Femur (tissue), 1 donor: Measurements from ENCODE around the gene PYDC1.
"Not testable (repeated sequence)": the region's sequence is repeated elsewhere in the genome, so short reads cannot be mapped to it uniquely, and the experiment has no call there.

Experiments
- DNase-seq: peaks from one replicate; pipeline ENCODE4 v3.0.0-alpha.2; 2017

PYDC1 gene

DNA sequence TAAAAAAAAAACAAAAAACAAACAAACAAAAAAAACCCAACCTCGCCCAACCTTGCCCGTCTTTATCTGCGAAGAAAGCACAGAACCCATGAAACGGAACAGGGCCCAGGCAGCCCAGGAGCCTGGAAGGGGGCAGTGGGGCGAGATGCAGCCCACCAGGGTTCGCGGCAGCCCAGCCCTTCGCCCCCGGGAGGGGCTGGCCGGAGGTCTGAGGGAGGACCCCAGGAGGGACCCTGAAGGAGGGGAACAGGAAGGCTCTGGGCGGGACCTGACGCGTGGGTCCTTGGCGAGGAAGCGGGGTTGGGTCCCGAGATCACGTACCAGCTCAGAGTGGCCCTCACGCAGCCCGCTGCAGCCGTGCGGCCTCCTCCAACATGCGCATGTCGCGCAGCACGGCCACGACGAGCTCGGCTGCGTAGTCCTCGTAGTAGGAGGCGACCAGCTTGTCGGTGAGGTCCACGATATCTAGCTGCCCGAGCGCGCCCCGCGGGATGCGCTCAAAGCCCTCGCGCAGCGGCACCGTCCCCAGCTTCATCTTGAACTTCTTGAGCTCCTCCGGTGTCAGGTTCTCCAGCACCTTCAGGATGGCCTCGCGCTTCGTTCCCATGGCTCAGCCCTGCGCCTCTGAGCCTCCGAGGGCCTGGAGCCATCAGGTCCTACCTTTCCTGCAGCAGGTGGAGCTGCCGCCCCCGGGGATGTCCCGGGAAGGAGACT, at the start of gene PYDC1:
TSS of gene PYDC1 (minus strand) at position 714 of the 714 bp plus-strand sequence. CDS start at position 607, 107 bp downstream.
- no peak for DNase-seq

DNA sequence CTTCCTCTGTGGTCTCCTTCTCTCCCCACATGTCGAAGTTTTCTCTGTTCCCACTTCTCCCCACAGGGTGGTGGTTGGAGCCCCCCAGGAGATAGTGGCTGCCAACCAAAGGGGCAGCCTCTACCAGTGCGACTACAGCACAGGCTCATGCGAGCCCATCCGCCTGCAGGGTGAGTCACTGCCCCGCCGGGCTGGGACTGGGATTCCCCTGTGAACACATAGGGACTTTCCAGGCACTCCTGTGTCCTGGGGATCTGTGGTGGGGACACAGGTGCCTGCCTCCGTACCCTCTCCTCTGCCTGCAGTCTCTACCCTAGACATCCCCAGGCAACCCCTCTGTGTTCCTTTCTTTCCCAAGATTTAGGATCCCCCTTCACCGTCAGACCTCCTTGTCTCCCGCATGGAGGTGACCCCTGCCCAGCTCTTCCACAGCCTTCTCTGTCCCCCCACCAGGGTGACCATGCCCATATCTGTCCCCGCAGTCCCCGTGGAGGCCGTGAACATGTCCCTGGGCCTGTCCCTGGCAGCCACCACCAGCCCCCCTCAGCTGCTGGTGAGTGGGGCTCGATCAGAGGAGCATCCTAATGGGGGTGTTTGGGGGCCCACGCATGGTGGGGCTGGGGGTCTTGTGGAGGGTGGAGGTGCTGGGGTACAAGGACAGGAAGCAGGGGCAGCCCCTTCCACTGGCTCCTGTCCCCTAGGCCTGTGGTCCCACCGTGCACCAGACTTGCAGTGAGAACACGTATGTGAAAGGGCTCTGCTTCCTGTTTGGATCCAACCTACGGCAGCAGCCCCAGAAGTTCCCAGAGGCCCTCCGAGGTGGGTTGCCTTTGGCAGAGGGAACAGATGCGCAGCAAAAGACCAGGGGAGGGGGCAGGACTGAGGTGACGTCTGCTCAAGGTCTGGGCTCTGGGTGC, 48.7 kb upstream of the PYDC1 start:
- no peak for DNase-seq

DNA sequence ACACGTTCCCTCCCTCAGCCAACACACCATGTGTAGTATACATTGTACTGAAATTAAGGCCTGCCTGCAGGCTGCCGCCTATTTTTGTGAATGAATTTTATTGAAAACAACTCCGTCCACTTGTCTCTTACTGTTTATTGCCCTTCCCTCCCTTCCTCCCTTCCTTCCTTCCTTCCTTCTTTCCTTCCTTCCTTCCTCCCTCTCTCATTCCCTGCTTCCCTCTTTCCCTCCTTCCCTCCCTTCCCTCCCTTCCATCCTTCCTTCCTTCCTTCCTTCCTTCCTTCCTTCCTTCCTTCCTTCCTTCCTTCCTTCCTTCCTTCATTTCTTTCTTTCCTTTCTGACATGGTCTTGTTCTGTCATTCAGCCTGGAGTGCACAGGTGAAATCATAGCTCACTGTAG, 45.1 kb upstream of the PYDC1 start:
- no peak for DNase-seq

DNA sequence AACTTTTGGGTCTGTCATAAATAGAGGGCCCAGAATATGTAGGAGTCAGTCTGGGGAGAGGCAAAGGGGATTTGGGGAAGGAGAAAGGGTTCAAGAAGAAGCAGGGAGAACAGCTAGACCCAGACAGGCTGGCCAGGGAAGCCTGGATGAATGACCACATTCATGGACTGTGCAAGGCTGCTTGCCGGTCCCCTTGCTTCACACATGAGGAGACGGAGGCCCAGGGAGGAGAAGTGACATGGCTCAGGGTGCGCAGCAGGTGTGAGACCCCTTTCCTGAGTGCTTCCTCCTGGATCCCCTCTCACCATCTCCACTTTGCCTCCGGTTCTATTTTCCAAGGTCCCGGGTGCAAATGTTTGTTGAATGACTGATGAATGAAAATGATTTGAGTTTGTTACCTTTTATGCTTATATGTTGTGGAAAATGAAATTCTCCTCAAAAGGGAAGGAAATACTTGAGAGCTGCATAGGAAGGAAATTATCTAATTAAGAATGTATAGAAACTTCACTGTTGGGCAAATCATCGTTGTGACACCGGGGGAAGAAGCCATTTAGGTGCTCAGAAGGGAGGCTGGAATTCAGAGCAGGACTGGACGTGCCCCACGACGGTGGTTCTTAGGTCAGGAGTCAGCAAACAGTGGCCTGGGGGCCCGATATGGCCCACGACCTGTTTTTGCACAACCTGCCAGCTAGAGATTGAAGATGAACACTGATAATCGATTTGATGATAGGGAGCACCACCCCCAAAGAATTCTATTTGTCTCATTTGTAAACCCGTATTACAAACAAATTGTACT, 43.4 kb upstream of the PYDC1 start:
- no peak for DNase-seq

DNA sequence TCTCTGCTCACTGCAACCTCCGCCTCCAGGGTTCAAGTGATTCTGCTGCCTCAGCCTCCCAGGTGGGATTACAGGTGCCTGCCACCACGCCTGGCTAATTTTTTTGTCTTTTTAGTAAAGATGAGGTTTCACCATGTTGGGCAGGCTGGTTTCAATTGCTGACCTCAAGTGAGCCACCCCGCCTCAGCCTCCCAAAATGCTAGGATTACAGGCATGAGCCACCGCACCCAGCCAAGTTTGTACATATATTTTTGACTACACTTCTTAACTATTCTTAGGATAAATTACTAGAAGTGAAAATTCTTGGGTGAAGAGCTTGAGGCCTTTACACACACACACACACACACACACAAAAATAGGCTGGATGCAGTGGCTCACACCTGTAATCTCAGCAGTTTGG, 41.4 kb upstream of the PYDC1 start:
- no peak for DNase-seq

DNA sequence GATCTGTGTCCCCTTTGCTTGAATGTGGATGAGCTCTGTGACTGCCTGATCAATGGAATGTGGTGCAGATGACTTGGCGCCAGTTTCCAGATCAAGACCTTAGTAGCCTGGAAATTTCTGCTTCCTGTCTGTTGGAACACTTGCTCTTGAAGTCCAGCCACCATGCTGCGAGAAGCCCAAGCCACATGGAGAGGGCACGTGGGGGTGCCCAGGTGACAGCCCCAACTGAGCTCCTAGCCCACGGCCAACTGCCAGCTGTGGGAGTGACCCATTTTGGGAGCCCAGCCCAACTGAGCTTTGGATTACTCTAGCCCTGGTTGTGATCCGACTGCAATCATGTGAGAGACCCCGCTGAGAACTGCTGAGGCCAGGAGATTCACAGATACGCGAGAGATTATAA, 39.5 kb upstream of the PYDC1 start:
- DNase-seq: no peak

DNA sequence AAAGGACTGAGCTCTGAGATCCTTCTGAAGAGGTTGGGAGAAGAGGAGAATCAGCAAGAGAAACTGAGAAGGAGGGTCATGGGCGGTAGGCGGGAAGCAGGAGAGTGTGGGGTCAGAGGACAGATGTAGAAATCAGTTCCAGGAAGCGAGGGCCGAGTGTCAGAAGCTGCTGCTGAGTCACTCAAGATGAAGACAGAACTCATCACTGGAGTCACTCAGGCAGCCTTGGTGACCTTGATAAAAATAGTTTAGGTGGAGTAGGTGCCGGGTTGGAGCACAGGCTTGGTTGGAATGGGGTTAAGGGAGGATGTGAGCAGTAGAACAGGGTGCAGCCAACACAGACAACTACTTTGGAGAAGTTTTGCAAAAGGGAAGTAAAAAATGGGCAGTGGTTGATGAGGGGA, 36.7 kb upstream of the PYDC1 start:
- no peak for DNase-seq

DNA sequence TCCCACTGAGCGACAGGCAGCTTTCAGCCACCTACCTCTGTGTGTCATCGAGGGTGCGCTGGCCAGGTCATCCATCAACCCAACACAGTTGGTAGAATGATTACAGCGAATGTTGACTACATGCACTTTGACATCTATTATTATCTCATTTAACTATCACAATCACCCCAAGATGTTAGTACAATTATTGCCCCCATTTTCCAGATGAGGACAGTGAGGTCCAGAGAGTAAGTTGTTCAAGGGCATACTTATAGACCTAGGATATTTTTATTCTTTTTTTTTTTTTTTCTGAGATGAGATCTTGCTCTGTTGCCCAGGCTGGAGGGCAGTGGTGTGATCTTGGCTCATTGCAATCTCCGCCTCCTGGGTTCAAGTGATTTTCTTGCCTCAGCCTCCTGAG, 34.5 kb upstream of the PYDC1 start:
- DNase-seq: no peak

DNA sequence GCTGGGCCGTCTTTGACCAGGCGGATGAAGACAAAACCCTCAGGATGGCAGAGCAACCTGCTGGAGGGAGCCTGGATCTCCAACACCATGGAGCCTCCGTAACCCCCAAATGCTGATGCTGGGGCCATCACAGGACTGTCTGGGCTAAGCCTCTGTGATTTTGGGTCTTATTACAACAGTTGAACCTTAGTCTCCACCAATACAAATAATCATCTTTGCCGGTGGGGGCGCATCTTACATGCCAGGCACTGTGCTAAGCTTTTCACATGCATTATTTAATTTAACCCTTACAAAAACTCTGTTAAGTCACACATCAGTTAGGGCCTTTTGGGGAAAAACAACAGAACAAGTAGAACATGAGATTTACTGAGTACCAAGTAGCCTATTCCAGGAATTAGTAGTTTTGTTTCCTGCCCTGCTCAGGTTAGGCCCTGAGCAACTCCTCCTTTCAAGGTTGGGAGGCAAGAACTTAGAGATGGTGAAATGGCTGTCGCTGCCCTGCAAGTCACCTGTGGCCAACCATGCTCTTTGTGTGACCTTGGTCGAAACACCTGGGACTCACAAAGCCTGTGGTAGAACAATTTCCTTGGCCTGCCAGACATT, 33.9 kb upstream of the PYDC1 start:
- no peak for DNase-seq

DNA sequence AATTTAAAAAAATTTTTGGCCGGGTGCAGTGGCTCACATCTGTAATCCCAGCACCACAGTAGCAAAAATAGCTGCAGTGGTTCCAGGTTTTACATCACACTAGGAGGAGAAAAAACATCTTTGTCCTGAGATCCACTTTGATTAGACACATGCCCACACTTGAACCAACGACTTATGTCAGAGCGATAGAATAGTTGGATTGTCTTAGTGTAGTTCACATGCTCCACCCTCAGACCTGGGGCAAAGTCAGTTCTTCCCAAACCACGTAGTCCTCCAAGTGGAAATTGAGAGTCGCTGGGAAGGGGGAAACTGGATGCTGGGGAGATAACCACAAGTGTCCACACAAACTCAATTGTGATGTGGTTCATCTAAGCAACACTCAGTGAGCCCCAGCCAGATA, 31.4 kb upstream of the PYDC1 start:
- no peak for DNase-seq

DNA sequence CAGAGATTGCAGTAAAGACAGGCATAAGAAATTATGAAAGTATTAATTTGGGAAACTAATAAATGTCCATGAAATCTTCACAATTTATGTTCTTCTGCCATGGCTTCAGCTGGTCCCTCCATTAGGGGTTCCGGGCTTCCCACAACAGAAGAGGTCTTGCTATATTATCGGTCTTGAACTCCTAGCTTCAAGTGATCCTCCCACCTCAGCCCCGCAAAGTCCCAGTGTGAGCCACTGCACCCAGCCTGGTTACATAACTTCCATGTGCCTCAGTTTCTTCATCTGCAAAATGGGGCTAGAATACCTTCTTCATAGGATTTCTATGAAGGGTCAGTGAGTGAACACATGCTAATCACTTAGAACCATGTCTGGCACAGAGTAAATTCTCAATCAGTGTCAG, 29.4 kb upstream of the PYDC1 start:
- DNase-seq: no peak

DNA sequence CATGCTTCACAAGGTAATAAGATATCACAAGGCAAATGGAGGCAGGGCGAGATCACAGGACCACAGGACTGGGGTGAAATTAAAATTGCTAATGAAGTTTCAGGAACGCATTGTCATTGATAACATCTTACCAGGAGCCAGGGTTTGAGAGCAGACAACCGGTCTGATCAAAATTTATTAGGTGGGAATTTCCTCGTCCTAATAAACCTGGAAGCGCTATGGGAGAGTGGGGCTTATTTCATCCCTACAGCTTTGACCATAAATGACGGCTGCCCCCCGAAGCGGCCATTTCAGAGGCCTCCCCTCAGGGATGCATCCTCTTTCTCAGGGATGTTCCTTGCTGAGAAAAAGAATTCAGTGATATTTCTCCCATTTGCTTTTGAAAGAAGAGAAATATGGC, 28.7 kb upstream of the PYDC1 start:
- not testable (repeated sequence) for DNase-seq

DNA sequence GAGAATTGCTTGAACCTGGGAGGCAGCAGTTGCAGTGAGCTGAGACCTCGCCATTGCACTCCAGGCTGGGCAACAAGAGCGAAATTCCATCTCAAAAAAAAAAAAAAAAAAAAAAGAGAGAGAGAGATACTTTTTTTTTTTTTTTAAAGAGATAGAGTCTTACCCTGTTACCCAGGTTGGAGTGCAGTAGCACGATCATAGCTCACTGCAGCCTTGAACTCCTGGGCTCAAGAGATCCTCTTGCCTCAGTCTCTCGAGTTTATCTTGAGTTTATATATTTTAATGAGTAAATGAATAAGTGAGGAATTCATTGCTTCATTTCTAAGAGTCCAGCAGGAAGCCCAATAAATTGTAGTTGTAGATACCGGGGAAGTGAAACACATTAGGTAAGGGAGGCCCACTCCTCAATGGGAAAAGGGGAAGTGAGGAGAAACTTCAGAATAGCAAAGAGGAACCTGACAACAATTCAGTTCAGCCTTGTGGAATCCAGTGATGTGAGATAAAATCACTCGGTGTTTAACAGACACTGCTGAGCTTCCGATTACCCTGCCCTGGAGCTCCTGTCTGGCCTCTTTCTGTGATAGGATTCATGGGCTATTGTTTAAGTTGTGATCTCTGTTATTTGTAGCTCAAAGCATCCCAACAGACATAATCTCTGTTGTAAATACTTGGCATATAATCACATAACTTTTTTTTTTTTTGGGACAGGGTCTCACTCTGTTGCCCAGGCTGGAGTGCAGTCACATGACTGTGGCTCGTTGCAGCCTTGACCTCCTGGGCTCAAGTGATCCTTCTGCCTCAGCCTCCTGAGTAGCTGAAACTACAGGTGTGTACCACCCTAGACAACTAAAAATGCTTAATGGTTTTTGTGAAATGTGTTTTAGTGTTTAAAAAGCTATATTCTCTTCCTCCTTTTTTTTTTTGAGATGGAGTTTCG, 27.1 kb upstream of the PYDC1 start:
- no peak for DNase-seq

DNA sequence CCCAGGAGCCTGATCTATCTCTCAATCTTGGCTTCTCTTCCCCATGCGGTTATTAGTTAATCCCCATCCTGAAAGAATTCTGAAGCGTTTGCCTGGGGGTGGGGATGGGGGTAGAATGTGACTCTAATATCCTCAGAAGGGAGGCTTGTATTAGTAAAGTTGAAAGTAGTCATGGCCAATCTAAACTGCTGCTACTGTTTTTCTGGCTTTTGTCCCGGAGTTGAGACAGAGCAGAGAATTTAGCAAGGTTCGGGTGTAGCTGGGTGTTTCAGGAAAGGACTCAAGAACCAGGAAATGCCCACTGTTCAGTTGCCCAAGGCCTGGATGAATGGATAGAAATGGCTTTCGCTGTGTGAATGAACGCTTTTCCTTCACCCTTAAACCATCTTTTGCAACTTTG, 25.3 kb upstream of the PYDC1 start:
- DNase-seq: no peak

DNA sequence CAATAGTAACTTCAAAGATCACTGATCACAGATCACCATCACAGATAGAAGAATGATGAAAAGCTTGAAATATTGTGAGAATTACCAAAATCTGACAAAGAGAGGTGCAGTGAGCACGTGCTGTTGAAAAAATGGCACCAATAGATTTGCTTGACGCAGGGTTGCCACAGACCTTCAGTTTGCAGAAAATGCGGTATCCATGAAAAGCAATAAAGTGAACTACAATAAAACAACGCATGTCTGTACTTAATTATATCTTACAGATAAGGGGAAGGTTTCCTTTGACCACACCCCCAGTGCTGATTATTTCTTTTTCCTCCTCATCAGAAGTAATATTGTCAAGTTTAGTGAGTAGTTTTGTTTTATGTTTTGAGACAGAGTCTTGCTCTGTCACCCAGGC, 21.1 kb upstream of the PYDC1 start:
- no peak for DNase-seq

DNA sequence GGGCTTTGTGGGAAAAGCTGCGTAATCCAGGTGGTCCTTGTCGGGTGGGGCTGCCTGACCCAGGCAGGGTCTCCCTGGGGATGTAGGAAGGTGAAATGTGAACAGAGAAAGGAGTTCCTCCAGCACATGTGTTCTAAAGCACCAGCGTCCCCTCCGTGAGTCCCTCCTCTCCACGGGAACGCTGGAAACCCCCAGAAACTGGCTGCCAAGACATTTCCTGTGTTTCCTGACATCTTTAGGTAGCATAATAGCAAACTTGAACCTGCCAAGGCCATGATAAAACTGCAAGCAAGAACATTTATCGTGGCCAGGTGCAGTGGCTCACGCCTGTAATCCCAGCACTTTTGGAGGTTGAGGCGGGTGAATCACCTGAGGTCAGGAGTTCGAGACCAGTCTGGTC, 12.6 kb upstream of the PYDC1 start:
- no peak for DNase-seq

DNA sequence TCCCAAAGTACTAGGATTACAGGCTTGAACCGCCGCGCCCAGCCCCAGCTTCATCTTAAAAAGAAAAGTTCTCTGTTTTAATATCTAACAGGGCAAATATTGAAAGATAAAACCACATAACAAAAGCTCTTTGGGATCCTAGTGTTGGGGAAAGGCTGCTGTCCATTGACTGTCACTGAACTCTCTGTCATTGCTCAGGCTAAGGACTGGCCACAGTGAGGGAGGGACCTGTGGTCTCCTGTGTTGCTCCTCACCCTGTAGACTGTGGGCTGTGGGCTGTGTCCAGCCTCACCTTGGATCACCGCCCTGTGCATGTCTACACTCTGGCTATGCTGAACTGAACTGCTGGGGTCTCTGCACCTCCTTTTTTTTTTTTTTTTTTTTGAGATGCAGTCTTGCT, 11.3 kb upstream of the PYDC1 start:
- DNase-seq: no peak

DNA sequence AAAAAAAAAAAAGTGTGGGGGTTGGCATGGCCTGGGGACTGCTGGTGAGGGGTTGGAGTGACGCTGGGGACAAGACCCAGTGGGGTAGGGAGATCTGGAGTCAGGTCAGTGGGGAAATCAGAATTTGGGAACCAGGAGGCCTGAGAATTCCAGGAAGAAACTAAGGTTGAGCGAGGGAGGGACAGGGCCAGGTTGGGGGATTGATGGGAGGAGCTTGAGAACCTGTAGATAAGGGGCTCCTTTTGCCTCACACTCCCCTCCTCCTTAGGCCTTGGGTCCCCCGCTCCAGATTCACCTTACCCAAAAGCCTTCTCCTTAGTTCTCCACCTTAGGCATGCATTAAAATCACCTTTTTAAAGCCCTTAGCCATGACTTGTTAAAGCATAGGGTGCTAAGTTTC, 8.3 kb upstream of the PYDC1 start:
- DNase-seq: no peak

DNA sequence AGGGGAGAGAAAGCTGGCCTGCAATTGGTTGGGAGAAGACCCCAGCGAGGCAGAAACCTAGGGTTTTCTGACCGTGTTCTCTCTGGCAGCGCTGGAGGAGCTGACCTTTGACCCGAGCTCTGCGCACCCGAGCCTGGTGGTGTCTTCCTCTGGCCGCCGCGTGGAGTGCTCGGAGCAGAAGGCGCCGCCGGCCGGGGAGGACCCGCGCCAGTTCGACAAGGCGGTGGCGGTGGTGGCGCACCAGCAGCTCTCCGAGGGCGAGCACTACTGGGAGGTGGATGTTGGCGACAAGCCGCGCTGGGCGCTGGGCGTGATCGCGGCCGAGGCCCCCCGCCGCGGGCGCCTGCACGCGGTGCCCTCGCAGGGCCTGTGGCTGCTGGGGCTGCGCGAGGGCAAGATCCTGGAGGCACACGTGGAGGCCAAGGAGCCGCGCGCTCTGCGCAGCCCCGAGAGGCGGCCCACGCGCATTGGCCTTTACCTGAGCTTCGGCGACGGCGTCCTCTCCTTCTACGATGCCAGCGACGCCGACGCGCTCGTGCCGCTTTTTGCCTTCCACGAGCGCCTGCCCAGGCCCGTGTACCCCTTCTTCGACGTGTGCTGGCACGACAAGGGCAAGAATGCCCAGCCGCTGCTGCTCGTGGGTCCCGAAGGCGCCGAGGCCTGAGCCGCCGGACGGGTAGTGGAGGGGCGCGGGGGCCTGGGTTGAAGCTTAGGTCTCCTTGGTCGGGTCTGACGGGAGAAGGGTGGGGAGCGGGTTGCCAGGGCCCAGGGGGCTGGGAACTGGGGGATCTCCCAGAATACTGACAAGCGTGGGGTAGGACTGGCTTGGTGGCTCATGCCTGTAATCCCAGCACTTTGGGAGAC, 7.4 kb upstream of the PYDC1 start:
- DNase-seq: no peak

DNA sequence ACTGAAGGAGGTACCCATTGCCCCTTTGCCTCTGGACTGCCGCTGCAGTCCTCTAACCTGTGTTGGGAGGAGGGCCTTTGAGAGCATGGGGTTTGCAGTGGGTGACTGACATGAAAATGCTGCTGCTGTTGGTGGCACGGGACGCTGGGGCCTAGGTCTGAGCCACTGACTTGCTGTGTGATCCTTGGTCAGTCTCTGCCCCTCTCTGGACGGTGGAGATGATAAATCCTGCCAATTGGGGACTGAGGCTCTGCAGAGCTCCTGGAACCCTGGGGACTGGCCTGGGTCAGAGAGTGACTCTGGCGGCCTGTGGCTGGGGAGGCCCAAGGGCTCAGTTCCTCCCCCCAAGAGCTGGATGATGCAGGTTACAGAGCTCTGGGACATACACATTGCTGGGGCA, 6.1 kb upstream of the PYDC1 start:
- no peak for DNase-seq
